Peyer's patch (tissue), 4 donors: ENCODE results near the gene KCTD8. TPM values are rescaled to one million over a fixed set of nuclear protein-coding genes. Genes with fewer than 3 reads are reported as not detected.
"Not testable (repeated sequence)": the region's sequence is repeated elsewhere in the genome, so short reads cannot be mapped to it uniquely, and the experiment has no call there.

Source experiments
- DNase-seq, 3 donors: peaks; one replicate each; pipeline ENCODE4 v3.0.0-alpha.2; 2017 to 2019
- H3K27ac ChIP-seq, 4 donors: fragments of 200-600 bp; sonication (generic); one replicate each; pipeline ENCODE4 v1.5.1; 2016 to 2019
- H3K27me3 ChIP-seq, 2 donors: fragments of 200-600 bp; sonication (generic); one replicate each; pipeline ENCODE4 v1.5.1; 2019
- H3K36me3 ChIP-seq, 3 donors: fragments of 200-600 bp; sonication (generic); one replicate each; pipeline ENCODE4 v1.5.1; 2016 to 2019
- H3K4me1 ChIP-seq, 4 donors: fragments of 200-600 bp; sonication (generic); one replicate each; pipeline ENCODE4 v1.5.1; 2016 to 2019
- H3K4me3 ChIP-seq, 4 donors: fragments of 200-600 bp; sonication (generic); 1 replicate in 3 of 4; 2 replicates in 1 of 4; pipeline ENCODE4 v1.5.1; 2016 to 2019; ENCODE audit warnings: mild to moderate bottlenecking in 1 of 4
- H3K9me3 ChIP-seq, 4 donors: fragments of 200-600 bp; sonication (generic); one replicate each; pipeline ENCODE4 v1.5.1; 2016 to 2019; ENCODE audit warnings: mild to moderate bottlenecking in 1 of 4
- POLR2A ChIP-seq, 2 donors: fragments of 450-650 bp; IDR thresholded peaks; one replicate each; pipeline ENCODE4 v1.5.1; 2017; ENCODE audit warnings: antibody characterized with exemption in 2 of 2, mild to moderate bottlenecking in 2 of 2, moderate library complexity in 2 of 2
- total RNA-seq, 4 donors: library from RNA; depleted of rRNA; stranded (reverse); fragments of >200 nt; gene quantifications; one replicate each; pipeline ENCODE4 v1.1.0, GENCODE V29; 2016
- TF ChIP-seq, protein P1 (sequence below), 6 experiments: fragments of 450-650 bp in 4 of 6; fragments of 200-600 bp in 2 of 6; sonication (generic) in 1 of 6; IDR thresholded peaks; one replicate each; pipeline ENCODE4 v1.5.1; 2017 to 2019; ENCODE audit warnings: antibody characterized with exemption in 6 of 6, mild to moderate bottlenecking in 3 of 6, moderate library complexity in 1 of 6

KCTD8 gene
- total RNA-seq, 4 donors from 2014 or later: not detected

DNA sequence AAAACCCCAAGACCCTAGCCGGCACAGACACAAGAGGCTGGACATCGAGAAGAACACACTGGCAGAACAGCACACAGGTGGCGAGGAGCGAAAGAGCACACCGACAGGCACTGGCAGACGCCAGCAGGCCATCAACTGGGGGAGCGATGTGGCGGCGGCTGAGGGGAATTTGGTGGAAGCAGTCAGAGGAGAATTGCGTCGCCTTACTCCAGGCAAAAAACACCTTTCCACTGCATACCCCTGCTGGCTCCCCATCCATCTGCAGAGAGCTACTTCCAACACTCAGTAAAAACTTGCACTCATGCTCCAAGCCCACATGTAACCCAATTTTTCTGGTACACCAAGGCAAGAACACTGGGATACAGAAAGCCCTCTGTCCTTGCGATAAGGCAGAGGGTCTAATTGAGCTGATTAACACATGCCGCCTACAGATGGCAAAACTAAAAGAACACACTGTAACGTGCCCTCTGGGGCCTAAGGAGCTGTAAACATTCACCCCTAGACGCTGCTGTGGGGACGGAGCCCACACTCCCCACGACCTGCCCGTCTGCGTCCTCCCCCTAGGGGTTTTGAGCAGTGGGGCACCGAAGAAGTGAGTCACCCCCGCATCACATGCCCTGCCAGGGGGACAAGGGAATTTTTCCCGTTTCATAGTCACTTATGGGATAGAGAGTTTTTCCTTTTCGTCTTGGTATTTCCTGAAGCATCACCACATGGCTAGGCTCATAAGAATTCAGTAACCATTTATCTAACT is 262.3 kb downstream of the KCTD8 start:
- H3K27me3 ChIP-seq: no peaks in the 10 kb centered on the region
- DNase-seq: no peak
- H3K27ac ChIP-seq: no peak overlapping the region
- H3K4me1 ChIP-seq: no peaks in the 10 kb centered on the region
- H3K36me3 ChIP-seq: no peaks in the 10 kb centered on the region
- H3K4me3 ChIP-seq: no peak overlapping the region
- peaks cover 0 to 5% (median 0%) of the 10 kb centered on the region in 4 donors for H3K9me3 ChIP-seq
- no peak for TF ChIP-seq POLR2A (IDR thresholded peaks at IDR 0.05)
- TF ChIP-seq, protein P1, sequence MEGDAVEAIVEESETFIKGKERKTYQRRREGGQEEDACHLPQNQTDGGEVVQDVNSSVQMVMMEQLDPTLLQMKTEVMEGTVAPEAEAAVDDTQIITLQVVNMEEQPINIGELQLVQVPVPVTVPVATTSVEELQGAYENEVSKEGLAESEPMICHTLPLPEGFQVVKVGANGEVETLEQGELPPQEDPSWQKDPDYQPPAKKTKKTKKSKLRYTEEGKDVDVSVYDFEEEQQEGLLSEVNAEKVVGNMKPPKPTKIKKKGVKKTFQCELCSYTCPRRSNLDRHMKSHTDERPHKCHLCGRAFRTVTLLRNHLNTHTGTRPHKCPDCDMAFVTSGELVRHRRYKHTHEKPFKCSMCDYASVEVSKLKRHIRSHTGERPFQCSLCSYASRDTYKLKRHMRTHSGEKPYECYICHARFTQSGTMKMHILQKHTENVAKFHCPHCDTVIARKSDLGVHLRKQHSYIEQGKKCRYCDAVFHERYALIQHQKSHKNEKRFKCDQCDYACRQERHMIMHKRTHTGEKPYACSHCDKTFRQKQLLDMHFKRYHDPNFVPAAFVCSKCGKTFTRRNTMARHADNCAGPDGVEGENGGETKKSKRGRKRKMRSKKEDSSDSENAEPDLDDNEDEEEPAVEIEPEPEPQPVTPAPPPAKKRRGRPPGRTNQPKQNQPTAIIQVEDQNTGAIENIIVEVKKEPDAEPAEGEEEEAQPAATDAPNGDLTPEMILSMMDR (IDR thresholded peaks at IDR 0.05): no peak

DNA sequence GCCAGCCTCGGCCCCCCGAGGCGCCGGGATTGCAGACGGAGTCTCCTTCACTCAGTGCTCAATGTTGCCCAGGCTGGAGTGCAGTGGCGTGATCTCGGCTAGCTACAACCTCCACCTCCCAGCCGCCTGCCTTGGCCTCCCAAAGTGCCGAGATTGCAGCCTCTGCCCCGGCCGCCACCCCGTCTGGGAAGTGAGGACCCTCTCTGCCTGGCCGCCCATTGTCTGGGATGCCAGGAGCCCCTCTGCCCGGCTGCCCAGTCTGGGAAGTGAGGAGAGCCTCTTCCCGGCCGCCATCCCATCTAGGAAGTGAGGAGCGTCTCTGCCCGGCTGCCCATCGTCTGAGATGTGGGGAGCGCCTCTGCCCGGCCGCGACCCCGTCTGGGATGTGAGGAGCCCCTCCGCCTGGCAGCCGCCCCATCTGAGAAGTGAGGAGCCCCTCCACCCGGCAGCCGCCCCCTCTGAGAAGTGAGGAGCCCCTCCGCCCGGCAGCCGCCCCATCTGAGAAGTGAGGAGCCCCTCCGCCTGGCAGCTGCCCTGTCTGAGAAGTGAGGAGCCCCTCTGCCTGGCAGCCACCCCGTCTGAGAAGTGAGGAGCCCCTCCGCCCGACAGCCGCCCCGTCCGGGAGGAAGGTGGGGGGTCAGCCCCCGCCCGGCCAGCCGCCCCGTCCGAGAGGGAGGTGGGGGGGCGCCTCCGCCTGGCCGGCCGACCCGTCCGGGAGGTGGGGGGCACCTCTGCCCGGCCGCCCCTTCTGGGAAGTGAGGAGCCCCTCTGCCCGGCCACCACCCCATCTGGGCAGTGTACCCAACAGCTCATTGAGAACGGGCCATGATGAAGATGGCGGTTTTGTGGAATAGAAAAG is 266.9 kb downstream of the KCTD8 start:
- H3K27ac ChIP-seq, H3K4me3 ChIP-seq, H3K9me3 ChIP-seq, DNase-seq, H3K36me3 ChIP-seq, H3K4me1 ChIP-seq, H3K27me3 ChIP-seq: not testable (repeated sequence)

DNA sequence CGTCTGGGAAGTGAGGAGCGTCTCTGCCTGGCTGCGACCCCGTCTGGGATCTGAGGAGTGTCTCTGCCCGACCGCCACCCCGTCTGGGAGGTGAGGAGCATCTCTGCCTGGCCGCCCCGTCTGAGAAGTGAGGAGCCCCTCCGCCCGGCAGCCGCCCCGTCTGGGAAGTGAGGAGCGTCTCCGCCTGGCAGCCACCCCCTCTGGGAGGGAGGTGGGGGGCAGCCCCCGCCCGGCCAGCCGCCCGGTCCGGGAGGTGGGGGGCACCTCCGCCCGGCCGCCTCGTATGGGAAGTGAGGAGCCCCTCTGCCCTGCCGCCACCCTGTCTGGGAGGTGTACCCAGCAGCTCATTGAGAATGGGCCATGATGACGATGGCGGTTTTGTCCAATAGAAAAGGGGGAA is 280.8 kb downstream of the KCTD8 start:
- H3K27me3 ChIP-seq, H3K27ac ChIP-seq, H3K36me3 ChIP-seq, H3K4me3 ChIP-seq, H3K9me3 ChIP-seq, H3K4me1 ChIP-seq: not testable (repeated sequence)
- peak in 1 of 3 donors; percentile 10 for DNase-seq

DNA sequence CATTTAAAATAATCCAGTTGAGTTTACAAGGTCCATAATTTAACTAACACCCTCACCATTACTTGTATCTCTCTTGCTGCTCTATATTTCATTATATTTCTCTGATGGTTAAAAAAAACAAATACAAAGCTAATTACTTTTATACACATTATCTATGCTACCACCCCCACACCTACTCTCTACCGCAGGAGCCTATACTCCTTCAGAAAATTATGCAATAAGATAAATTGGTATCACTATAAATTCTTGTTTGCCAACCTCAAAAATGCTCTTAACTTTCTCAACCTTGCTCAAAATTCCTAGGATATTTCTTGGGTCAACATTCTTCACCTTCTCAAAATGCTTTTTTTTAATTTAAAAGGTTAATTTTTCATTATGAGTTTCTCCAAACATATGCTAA is 282.7 kb downstream of the KCTD8 start:
- no peak overlapping the region for H3K27ac ChIP-seq
- no peaks in the 10 kb centered on the region for H3K27me3 ChIP-seq
- no peak for TF ChIP-seq POLR2A (IDR thresholded peaks at IDR 0.05)
- TF ChIP-seq, protein P1 (IDR thresholded peaks at IDR 0.05): no peak

DNA sequence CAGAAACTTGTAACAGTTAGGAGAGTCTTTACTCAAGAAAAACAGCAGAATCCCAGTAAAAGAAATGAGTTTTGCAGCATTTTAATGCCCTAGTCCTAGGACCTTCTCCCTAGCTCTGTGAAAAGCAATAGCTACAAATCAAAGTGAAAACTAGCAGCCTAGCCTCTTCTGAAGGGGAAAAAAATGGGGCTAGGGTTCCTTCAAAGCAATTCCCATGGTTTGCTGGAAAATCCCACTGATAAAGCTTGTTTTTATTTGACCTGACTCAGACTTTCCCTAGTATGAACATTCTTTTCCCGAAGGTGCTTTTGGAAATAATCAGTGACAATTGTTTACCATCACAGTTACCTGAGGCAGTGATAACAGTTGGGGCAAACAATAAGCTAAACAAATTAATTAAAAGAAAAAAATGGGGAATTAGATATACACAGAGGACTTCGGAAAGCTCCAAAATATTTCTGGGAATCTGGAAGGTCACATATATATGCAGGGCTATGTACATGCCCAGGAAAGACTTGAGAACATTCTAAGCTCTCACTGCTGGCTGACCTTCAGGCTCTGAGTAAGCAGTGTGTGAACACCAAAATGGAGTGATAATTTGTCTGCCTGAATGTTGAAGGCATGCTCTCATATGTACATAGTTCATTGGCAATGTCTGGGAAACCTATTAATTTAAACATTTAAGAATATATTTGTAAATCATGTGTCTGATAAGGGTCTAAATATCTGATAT is 285.9 kb downstream of the KCTD8 start:
- no peak overlapping the region for H3K27ac ChIP-seq
- no peaks in the 10 kb centered on the region for H3K27me3 ChIP-seq
- no peak for TF ChIP-seq POLR2A (IDR thresholded peaks at IDR 0.05)
- no peaks in the 10 kb centered on the region for H3K36me3 ChIP-seq
- H3K4me1 ChIP-seq: no peaks in the 10 kb centered on the region
- no peaks in the 10 kb centered on the region for H3K9me3 ChIP-seq
- no peak overlapping the region for H3K4me3 ChIP-seq
- DNase-seq: no peak

More for the DNA sequence above, 282.7 kb downstream of the KCTD8 start:
- no peak overlapping the region for H3K4me3 ChIP-seq
- H3K36me3 ChIP-seq: no peaks in the 10 kb centered on the region
- no peaks in the 10 kb centered on the region for H3K4me1 ChIP-seq
- no peak for DNase-seq
- H3K9me3 ChIP-seq: no peaks in the 10 kb centered on the region

DNA sequence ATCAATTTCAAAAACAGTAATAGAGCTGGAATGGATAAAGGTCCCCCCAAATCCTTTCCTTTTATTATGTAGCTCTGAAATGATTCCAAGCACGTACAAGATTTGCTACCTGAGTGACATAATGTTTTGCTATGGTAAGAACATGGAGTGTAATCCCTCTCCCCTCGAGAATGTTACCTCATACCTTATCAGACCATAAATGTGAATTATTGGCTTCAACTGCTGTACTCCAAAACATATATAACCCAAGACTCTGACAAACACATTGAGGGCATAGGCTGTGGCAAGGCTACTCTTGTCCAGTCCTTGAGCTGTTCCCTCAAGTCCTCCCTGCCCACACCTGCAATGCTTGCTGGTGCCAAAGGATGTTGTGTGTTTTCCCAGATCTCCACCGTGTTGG is 286.9 kb downstream of the KCTD8 start:
- DNase-seq: no peak
- Histone ChIP-seq H3K27ac (no peak overlapping the region), H3K4me3 (no peak overlapping the region), H3K9me3 (no peaks in the 10 kb centered on the region), H3K4me1 (no peaks in the 10 kb centered on the region), H3K36me3 (no peaks in the 10 kb centered on the region), H3K27me3 (no peaks in the 10 kb centered on the region)
- no peak for TF ChIP-seq POLR2A (IDR thresholded peaks at IDR 0.05)
- TF ChIP-seq, protein P1 (IDR thresholded peaks at IDR 0.05): no peak
